Transverse colon (tissue), 4 donors: ENCODE data around the gene RAB36.

ENCODE experiments used
- CTCF ChIP-seq, 5 experiments: fragments of 200-600 bp in 3 of 5; fragments of 450-650 bp in 2 of 5; sonication (generic) in 3 of 5; IDR thresholded peaks; 1 replicate in 2 of 5; 2 replicates in 3 of 5; pipeline ENCODE4 v1.5.1; 2016 to 2017; ENCODE audit warnings: antibody characterized with exemption in 5 of 5, inconsistent platforms in 3 of 5, mild to moderate bottlenecking in 2 of 5, moderate library complexity in 1 of 5
- POLR2AphosphoS5 ChIP-seq, 3 donors: sonication (generic); formaldehyde crosslinking; IDR thresholded peaks; one replicate each; pipeline ENCODE4 v1.6.1; 2016; ENCODE audit warnings: antibody characterized with exemption in 3 of 3

DNA sequence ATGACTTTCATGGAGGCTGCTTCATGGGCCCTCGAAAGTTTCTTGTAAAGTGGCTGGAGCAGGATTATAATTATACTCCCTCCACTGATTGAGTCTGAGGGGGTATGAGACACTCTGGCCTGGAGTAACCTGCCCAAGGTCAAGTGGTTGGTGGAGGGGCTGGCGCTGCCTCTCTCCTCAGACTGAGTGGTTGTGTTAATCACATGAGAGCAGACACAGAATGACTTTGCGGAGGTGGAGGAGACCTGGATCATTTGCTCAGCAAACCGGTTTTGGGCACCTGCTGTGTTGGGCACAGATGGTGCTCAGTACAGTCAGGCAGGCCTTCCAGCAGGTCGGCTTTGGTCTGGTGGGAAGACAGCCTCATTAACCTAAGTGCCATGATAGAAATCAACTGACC is 46.9 kb downstream of the RAB36 start:
- no peak for TF ChIP-seq CTCF (IDR thresholded peaks at IDR 0.05)
- no peak for TF ChIP-seq POLR2AphosphoS5 (IDR thresholded peaks at IDR 0.05)
